KMS-11 (cell line): ENCODE data around the gene NPIPB2.

Source experiments
- H2AFZ ChIP-seq: fragments of 200-600 bp; sonication (generic); 2 replicates; pipeline ENCODE4 v1.6.1; 2016; ENCODE audit warnings: antibody characterized with exemption, mixed run types, low read depth
- H3K27ac ChIP-seq: fragments of 200-600 bp; sonication (generic); 2 replicates; pipeline ENCODE4 v1.6.1; 2016; ENCODE audit warnings: mild to moderate bottlenecking, mixed run types
- H3K27me3 ChIP-seq: fragments of 200-600 bp; sonication (generic); 2 replicates; pipeline ENCODE4 v1.6.1; 2017; ENCODE audit warnings: mild to moderate bottlenecking, low read depth, mixed run types, moderate library complexity; ENCODE audit not compliant: insufficient read depth
- H3K36me3 ChIP-seq: fragments of 200-600 bp; sonication (generic); 2 replicates; pipeline ENCODE4 v1.6.1; 2017; ENCODE audit warnings: mild to moderate bottlenecking, mixed run types; ENCODE audit not compliant: insufficient read depth
- H3K4me1 ChIP-seq: fragments of 200-600 bp; sonication (generic); 2 replicates; pipeline ENCODE4 v1.6.1; 2016; ENCODE audit warnings: mild to moderate bottlenecking, low read depth, mixed run types; ENCODE audit not compliant: poor library complexity, severe bottlenecking
- H3K4me2 ChIP-seq: fragments of 200-600 bp; sonication (generic); 2 replicates; pipeline ENCODE4 v1.7.0; 2016; ENCODE audit warnings: mild to moderate bottlenecking, mixed run types
- H3K4me3 ChIP-seq: fragments of 200-600 bp; sonication (generic); IDR thresholded peaks from 2 replicates; pipeline ENCODE4 v1.6.1; 2017; ENCODE audit warnings: low read depth, low read length, mixed read lengths; ENCODE audit not compliant: insufficient read depth
- H3K79me2 ChIP-seq: fragments of 200-600 bp; sonication (generic); 2 replicates; pipeline ENCODE4 v1.6.1; 2016; ENCODE audit warnings: low read depth, mixed run types; ENCODE audit not compliant: insufficient read depth
- H3K9ac ChIP-seq: fragments of 200-600 bp; sonication (generic); 2 replicates; pipeline ENCODE4 v1.6.1; 2016; ENCODE audit warnings: mild to moderate bottlenecking, mixed run types
- H4K20me1 ChIP-seq: fragments of 200-600 bp; sonication (generic); 2 replicates; pipeline ENCODE4 v1.6.1; 2016; ENCODE audit warnings: mild to moderate bottlenecking, mixed run types; ENCODE audit not compliant: insufficient read depth
- TF ChIP-seq, protein P1 (sequence below): fragments of 200-600 bp; sonication (generic); conservative IDR thresholded peaks from 2 replicates; pipeline ENCODE4 v1.6.1; 2017; ENCODE audit warnings: low read depth, mild to moderate bottlenecking, antibody characterized with exemption, low read length, moderate library complexity, mixed read lengths

NPIPB2 gene

DNA sequence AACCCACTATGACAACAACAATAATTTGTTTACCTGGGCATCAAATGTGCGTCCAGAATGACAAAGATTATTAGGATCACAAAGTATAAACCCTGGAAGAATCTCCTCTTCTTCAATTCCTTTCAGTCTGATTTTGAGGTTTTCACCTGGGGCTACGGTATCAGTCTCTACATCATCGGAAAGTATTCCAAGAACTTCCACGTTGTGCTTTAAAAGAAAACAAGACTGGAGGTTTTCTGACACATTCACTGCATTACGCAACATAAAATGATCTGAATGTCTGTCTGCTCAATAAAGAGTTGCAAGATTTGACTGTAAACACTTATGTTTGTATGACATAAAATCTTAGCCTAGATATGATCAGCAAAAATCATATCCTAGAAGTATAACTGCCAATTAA is 64.5 kb downstream of the NPIPB2 start:
- Histone ChIP-seq H3K4me3 (no peak overlapping the region), H3K9ac (no peak overlapping the region), H3K4me1 (no peaks in the 10 kb centered on the region), H4K20me1 (peaks cover 3% of the 10 kb centered on the region; the same call in 1 of the 2 replicates), H3K27ac (no peak overlapping the region), H2AFZ (no peak overlapping the region), H3K79me2 (peaks cover 11% of the 10 kb centered on the region; the same call in 1 of the 2 replicates), H3K4me2 (no peak overlapping the region), H3K36me3 (peaks cover 48% of the 10 kb centered on the region; the same call in 1 of the 2 replicates), H3K27me3 (no peaks in the 10 kb centered on the region)
- TF ChIP-seq, protein P1, sequence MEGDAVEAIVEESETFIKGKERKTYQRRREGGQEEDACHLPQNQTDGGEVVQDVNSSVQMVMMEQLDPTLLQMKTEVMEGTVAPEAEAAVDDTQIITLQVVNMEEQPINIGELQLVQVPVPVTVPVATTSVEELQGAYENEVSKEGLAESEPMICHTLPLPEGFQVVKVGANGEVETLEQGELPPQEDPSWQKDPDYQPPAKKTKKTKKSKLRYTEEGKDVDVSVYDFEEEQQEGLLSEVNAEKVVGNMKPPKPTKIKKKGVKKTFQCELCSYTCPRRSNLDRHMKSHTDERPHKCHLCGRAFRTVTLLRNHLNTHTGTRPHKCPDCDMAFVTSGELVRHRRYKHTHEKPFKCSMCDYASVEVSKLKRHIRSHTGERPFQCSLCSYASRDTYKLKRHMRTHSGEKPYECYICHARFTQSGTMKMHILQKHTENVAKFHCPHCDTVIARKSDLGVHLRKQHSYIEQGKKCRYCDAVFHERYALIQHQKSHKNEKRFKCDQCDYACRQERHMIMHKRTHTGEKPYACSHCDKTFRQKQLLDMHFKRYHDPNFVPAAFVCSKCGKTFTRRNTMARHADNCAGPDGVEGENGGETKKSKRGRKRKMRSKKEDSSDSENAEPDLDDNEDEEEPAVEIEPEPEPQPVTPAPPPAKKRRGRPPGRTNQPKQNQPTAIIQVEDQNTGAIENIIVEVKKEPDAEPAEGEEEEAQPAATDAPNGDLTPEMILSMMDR: no peak
